PFSK-1 (cell line): Measurements from ENCODE around the gene CORT.

ENCODE experiments used
- FOXP2 ChIP-seq: optimal IDR thresholded peaks from 2 replicates; pipeline ENCODE3; 2011; ENCODE audit warnings: borderline replicate concordance, control low read depth, inconsistent platforms; ENCODE audit not compliant: insufficient read depth; ENCODE audit errors: extremely low read length, extremely low read depth
- SIN3A ChIP-seq: IDR thresholded peaks from 2 replicates; pipeline ENCODE4 v1.6.1; 2012; ENCODE audit warnings: mild to moderate bottlenecking, low read length, moderate library complexity, borderline replicate concordance; ENCODE audit not compliant: insufficient read depth

GRCh38 chr1:10459184-10459583, 9.4 kb downstream of the CORT start:
- no peak for TF ChIP-seq SIN3A
- no peak for TF ChIP-seq FOXP2
